Measurements from ENCODE around the gene RNPS1.

Gene RNPS1

DNA sequence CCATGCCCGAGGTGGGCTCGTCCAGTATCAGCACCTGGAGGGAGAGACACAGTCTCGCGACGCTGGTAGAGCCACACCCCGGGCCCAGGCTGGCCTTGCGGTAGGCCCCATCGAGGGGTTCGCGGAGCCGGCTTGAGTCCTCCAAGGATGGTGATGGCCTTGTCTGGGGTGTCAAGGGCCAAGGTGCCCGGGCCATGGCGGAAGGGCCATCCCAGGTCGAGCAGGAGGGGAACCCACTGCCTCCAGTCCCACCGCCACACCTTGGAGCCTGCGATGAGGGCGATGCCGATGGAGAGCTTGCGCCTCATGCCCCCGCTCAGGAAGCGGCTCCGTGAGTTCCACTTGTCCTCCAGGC lies 29.6 kb upstream of the RNPS1 start:
- TF ChIP-seq, protein P1, sequence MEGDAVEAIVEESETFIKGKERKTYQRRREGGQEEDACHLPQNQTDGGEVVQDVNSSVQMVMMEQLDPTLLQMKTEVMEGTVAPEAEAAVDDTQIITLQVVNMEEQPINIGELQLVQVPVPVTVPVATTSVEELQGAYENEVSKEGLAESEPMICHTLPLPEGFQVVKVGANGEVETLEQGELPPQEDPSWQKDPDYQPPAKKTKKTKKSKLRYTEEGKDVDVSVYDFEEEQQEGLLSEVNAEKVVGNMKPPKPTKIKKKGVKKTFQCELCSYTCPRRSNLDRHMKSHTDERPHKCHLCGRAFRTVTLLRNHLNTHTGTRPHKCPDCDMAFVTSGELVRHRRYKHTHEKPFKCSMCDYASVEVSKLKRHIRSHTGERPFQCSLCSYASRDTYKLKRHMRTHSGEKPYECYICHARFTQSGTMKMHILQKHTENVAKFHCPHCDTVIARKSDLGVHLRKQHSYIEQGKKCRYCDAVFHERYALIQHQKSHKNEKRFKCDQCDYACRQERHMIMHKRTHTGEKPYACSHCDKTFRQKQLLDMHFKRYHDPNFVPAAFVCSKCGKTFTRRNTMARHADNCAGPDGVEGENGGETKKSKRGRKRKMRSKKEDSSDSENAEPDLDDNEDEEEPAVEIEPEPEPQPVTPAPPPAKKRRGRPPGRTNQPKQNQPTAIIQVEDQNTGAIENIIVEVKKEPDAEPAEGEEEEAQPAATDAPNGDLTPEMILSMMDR (IDR thresholded peaks at IDR 0.05; ENCODE audit: extremely low read depth, insufficient read depth, missing control alignments), result no peak
- in situ Hi-C loops (cut with MboI; ENCODE audit: low pct_unique_long_range_greater_than_20kb, low sequenced_read_pairs, unreplicated experiment), result no loop called here
- no peak for DNase-seq (ENCODE audit: low spot score)

DNA sequence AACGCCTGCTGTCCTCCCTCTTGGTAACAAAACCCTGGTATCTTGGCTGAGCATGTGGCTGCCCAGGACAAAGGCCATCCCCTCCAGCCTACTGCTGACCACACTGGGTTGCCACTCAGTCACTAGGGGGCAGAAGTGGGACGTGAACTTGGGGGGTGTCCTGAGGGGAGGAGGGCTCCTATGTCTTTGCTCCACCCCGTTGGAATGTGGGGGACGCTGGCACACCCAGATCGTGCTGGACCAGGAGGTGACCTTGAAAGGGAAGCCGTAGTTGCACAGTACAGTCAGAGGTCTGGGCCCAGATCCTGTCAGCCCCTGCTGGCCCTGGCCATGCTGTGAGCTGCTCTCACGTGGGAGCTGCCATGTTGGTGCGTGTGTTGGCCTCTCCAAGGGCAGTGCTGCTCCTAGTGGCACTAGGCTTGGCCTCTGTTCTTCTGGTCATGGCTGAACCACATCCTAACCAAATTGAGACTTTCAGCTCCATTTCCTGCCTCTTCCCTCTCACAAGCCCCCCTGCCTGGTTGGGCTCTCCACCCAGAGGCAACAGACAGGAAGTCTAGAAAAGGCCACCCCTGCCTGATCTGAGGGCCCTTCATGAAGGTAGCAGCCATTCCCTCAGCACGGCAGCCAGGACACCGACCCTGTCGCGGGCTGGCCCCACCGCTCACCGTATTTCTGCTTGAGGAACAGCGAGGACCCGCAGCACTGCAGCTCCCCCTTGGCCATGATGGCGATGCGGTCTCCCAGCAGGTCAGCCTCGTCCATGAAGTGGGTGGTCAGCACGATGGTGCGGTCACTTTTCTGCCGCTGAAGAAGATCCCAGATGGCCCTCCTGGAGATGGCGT lies 29.0 kb upstream of the RNPS1 start:
- peak; percentile 68 for DNase-seq (ENCODE audit: low spot score)
- in situ Hi-C loops (cut with MboI; ENCODE audit: low pct_unique_long_range_greater_than_20kb, low sequenced_read_pairs, unreplicated experiment), result no loop called here
- TF ChIP-seq, protein P1 (IDR thresholded peaks at IDR 0.05; ENCODE audit: extremely low read depth, insufficient read depth, missing control alignments), result peak; percentile 66

DNA sequence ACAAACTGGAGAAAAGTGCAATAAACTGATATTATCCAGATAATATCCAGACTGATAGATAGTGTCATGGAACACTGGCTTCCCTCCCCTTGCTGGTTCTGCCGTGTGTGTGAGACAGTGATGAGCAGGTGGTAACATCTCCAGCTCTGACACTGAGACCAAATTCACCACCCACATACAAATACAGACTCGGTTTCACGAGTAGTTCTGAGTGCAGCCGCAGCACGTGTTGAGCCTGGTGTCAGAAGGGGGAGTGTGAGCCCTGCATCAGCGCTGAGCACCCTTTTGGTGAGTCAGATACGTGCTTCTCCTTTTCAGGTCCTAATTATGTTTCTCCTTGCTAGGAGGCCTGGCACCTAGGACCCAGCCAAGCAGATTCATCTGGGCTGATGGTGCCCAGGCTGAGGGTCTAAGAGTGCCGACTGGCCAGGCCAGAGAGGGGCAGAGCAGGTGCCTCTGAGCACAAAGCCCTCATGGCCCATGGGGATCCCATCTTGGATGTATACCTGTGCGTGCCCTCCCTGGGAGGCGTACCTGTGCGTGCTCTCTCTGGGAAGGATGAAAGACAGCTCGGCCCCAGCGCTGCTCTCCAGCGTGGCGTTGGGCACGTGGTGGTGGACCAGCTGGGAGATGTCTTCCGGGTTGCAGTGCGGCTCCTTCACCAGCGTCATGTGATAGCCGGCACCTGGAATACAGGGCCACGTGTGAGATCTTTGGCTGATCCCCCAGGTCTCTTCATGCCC lies 27.3 kb upstream of the RNPS1 start:
- DNase-seq (ENCODE audit: low spot score), result no peak
- TF ChIP-seq, protein P1 (IDR thresholded peaks at IDR 0.05; ENCODE audit: extremely low read depth, insufficient read depth, missing control alignments), result no peak
- in situ Hi-C loops (cut with MboI; ENCODE audit: low pct_unique_long_range_greater_than_20kb, low sequenced_read_pairs, unreplicated experiment), result no loop called here

DNA sequence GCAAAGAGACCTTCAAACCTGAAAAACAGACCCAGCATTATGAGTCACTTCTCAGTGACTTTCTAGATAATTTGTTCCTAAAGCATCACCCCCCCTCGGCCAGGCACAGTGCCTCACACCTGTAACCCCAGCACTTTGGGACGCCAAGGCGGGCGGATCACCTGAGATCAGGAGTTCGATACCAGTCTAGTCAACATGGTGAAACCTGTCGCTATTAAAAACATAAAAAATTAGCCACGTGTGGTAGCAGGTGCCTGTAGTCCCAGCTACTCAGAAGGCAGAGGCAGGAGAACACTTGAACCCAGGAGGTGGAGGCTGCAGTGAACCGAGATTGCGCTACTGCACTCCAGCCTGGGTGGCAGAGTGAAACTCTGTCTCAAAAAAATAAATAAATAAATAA lies 24.3 kb upstream of the RNPS1 start:
- TF ChIP-seq, protein P1 (IDR thresholded peaks at IDR 0.05; ENCODE audit: extremely low read depth, insufficient read depth, missing control alignments), result no peak
- DNase-seq (ENCODE audit: low spot score), result no peak
- in situ Hi-C loops (cut with MboI; ENCODE audit: low pct_unique_long_range_greater_than_20kb, low sequenced_read_pairs, unreplicated experiment), result no loop called here

DNA sequence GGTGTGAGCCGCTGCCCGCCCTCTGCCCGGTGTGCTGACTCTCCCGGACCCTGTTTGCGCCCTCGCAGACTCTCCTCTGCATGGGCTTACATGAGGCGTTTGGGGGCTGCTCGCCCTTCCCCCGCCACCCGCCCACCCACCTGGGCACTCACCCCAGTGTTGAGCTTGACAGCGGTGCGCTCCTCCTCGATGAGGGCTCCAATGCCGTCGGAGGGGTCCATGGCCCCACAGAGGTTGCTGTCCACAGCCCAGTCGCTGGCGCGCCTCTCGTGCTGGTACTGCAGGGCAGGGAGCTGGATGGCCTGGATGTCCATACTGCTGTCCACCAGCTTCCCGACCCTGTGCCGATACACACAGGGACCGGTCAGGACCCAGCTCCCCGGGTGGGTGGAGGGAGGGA lies 21.4 kb upstream of the RNPS1 start:
- TF ChIP-seq, protein P1 (IDR thresholded peaks at IDR 0.05; ENCODE audit: extremely low read depth, insufficient read depth, missing control alignments), result no peak

DNA sequence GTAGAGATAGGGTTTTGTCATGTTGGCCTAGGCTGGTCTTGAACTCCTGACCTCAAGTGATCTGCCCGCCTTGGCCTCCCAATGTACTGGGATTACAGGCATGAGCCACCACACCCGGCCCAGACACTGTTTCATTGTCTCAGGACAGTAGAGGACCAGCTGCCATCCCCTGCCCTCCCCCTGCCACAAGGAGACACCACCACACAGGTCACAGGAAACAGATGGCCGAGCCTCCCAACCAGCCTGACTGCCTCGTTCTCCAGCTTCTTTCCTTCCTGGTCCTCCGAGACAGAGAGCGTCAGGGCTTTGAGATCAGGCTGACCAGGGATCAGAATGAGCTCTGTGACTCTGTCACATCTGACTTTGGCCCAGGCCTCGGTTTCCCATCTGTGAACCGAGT lies 20.8 kb upstream of the RNPS1 start:
- no peak for DNase-seq (ENCODE audit: low spot score)
- in situ Hi-C loops (cut with MboI; ENCODE audit: low pct_unique_long_range_greater_than_20kb, low sequenced_read_pairs, unreplicated experiment), result no loop called here
- TF ChIP-seq, protein P1 (IDR thresholded peaks at IDR 0.05; ENCODE audit: extremely low read depth, insufficient read depth, missing control alignments), result no peak

More for the DNA sequence above, 21.4 kb upstream of the RNPS1 start:
- DNase-seq (ENCODE audit: low spot score), result no peak
- in situ Hi-C loops (cut with MboI; ENCODE audit: low pct_unique_long_range_greater_than_20kb, low sequenced_read_pairs, unreplicated experiment), result no loop called here
